DND-41 (cell line): ENCODE data around the gene GRID1.
A peak's percentile ranks its signal among the peaks of the same experiment; 100 is the strongest.

ENCODE experiments used
- ATAC-seq: fragments of 200-7000 bp; cut with Tn5 transposase; 3 replicates; pipeline ENCODE4 v1.9.1; 2021; ENCODE audit warnings: low read depth; ENCODE audit not compliant: insufficient read depth
- DNase-seq: peaks from one replicate; pipeline ENCODE4 v3.0.0-alpha.2; 2020
- H2AFZ ChIP-seq: 2 replicates; pipeline ENCODE4 v1.6.0; 2012; ENCODE audit warnings: low read depth, low read length
- H3K27ac ChIP-seq: 2 replicates; pipeline ENCODE4 v1.5.1; 2012; ENCODE audit warnings: low read length, inconsistent platforms
- H3K27me3 ChIP-seq: fragments of 200-600 bp; sonication (generic); 2 replicates; pipeline ENCODE4 v1.6.0; 2012; ENCODE audit warnings: low read length, mild to moderate bottlenecking, inconsistent platforms; ENCODE audit not compliant: insufficient read depth, poor library complexity
- H3K36me3 ChIP-seq: 2 replicates; pipeline ENCODE4 v1.5.1; 2012; ENCODE audit warnings: low read length, inconsistent platforms; ENCODE audit not compliant: insufficient read depth
- H3K4me1 ChIP-seq: 2 replicates; pipeline ENCODE4 v1.5.1; 2012; ENCODE audit warnings: mild to moderate bottlenecking, low read length; ENCODE audit not compliant: insufficient read depth
- H3K4me2 ChIP-seq: 2 replicates; pipeline ENCODE4 v1.6.0; 2012; ENCODE audit warnings: mild to moderate bottlenecking, moderate library complexity, low read length, inconsistent platforms; ENCODE audit not compliant: insufficient read depth
- H3K4me3 ChIP-seq, 2 experiments: fragments of 200-600 bp in 1 of 2; shearing (Covaris generic) in 1 of 2; 2 replicates each; pipeline ENCODE4 v1.5.1; 2012 to 2016; ENCODE audit warnings: inconsistent platforms in 2 of 2, low read length in 2 of 2, mild to moderate bottlenecking in 2 of 2, low read depth in 1 of 2, moderate library complexity in 1 of 2
- H3K79me2 ChIP-seq: 2 replicates; pipeline ENCODE4 v1.6.0; 2012; ENCODE audit warnings: low read length, inconsistent platforms; ENCODE audit not compliant: insufficient read depth
- H3K9ac ChIP-seq: 2 replicates; pipeline ENCODE4 v1.6.0; 2012; ENCODE audit warnings: low read depth, mild to moderate bottlenecking, inconsistent platforms, low read length, moderate library complexity
- H3K9me3 ChIP-seq: 2 replicates; pipeline ENCODE4 v1.5.1; 2012; ENCODE audit warnings: low read length, moderate library complexity, mild to moderate bottlenecking, inconsistent platforms; ENCODE audit not compliant: insufficient read depth, severe bottlenecking
- H4K20me1 ChIP-seq: 2 replicates; pipeline ENCODE4 v1.6.0; 2012; ENCODE audit warnings: low read length; ENCODE audit not compliant: insufficient read depth
- EZH2 ChIP-seq: IDR thresholded peaks from 3 replicates; pipeline ENCODE4 v1.6.1; 2012; ENCODE audit warnings: borderline replicate concordance, low read depth, mild to moderate bottlenecking, moderate library complexity, low read length, inconsistent platforms; ENCODE audit not compliant: severe bottlenecking
- TF ChIP-seq, protein P1 (sequence below): IDR thresholded peaks from 2 replicates; pipeline ENCODE4 v1.5.1; 2012; ENCODE audit warnings: borderline replicate concordance, low read length, moderate library complexity, mild to moderate bottlenecking; ENCODE audit not compliant: poor library complexity, severe bottlenecking; ENCODE audit errors: extremely low read depth

Gene GRID1

GRCh38 chr10:85617751-85618546 lies 748.6 kb downstream of the GRID1 start:
- Histone ChIP-seq H3K9ac (no peak overlapping the region), H3K36me3 (no peaks in the 10 kb centered on the region), H3K4me1 (peaks cover 28% of the 10 kb centered on the region), H3K27ac (no peak overlapping the region), H3K4me3 (no peak overlapping the region), H3K27me3 (no peaks in the 10 kb centered on the region), H3K79me2 (no peaks in the 10 kb centered on the region), H4K20me1 (no peaks in the 10 kb centered on the region), H3K9me3 (no peaks in the 10 kb centered on the region), H3K4me2 (no peak overlapping the region), H2AFZ (no peak overlapping the region)
- no peak for TF ChIP-seq EZH2
- TF ChIP-seq, protein P1, sequence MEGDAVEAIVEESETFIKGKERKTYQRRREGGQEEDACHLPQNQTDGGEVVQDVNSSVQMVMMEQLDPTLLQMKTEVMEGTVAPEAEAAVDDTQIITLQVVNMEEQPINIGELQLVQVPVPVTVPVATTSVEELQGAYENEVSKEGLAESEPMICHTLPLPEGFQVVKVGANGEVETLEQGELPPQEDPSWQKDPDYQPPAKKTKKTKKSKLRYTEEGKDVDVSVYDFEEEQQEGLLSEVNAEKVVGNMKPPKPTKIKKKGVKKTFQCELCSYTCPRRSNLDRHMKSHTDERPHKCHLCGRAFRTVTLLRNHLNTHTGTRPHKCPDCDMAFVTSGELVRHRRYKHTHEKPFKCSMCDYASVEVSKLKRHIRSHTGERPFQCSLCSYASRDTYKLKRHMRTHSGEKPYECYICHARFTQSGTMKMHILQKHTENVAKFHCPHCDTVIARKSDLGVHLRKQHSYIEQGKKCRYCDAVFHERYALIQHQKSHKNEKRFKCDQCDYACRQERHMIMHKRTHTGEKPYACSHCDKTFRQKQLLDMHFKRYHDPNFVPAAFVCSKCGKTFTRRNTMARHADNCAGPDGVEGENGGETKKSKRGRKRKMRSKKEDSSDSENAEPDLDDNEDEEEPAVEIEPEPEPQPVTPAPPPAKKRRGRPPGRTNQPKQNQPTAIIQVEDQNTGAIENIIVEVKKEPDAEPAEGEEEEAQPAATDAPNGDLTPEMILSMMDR, result no peak
- ATAC-seq, result no peak
- no peak for DNase-seq

DNA sequence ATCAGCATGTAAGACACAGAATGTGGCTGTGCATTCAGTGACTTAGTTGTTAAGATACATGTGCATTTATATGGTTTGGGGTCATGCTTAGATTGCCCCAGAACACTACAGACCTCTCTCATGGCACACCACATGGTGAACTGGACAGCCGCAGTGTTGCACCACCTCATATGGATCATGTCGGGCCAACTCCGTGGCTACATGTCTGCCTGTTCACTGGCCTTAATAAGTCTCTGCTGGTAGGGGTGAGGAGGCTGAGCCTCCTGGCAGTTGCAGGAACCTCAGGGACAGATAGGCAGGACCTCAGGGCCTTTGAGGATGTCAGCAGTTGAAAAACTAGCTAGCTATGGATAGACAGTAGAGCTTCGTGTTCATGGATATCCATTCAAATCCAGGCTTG lies 751.0 kb downstream of the GRID1 start:
- H3K4me3 ChIP-seq, result no peak overlapping the region
- H4K20me1 ChIP-seq, result no peaks in the 10 kb centered on the region
- DNase-seq (no peak), ATAC-seq (no peak)
- no peak overlapping the region for H3K27ac ChIP-seq
- H3K4me2 ChIP-seq, result no peak overlapping the region
- H3K4me1 ChIP-seq, result peaks cover 45% of the 10 kb centered on the region
- no peak overlapping the region for H3K9ac ChIP-seq
- H3K9me3 ChIP-seq, result no peaks in the 10 kb centered on the region
- TF ChIP-seq, protein P1, result no peak
- TF ChIP-seq EZH2, result no peak
- no peaks in the 10 kb centered on the region for H3K79me2 ChIP-seq
- H2AFZ ChIP-seq, result no peak overlapping the region
- no peaks in the 10 kb centered on the region for H3K27me3 ChIP-seq
- H3K36me3 ChIP-seq, result no peaks in the 10 kb centered on the region

DNA sequence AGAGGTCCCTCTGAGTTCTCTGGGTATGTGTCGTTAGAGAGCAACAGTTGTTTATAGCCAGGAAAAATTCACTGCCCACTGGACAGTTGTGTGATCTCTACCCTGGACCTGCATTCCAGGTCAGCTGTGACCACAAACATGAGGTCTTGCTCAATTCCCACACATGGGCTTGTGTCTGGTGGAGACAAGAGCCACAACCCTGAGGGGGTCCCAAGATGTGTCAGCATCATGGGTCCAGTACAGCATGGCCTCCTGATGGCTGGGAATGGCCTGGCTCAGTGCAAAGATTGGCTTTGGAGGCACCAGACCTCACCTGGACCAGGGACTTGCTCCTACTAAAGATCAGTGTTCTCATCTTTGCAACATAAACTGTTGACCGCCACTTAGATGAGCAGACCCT lies 751.6 kb downstream of the GRID1 start:
- H3K36me3 ChIP-seq, result no peaks in the 10 kb centered on the region
- H3K27me3 ChIP-seq, result no peaks in the 10 kb centered on the region
- H2AFZ ChIP-seq, result no peak overlapping the region
- H3K79me2 ChIP-seq, result no peaks in the 10 kb centered on the region
- no peak overlapping the region for H3K9ac ChIP-seq
- DNase-seq, result no peak
- peaks cover 45% of the 10 kb centered on the region for H3K4me1 ChIP-seq
- H3K4me3 ChIP-seq, result no peak overlapping the region
- no peaks in the 10 kb centered on the region for H3K9me3 ChIP-seq
- TF ChIP-seq EZH2, result no peak
- TF ChIP-seq, protein P1, result no peak
- no peaks in the 10 kb centered on the region for H4K20me1 ChIP-seq
- H3K4me2 ChIP-seq, result peak overlapping the region; percentile 34
- ATAC-seq, result no peak
- H3K27ac ChIP-seq, result peak overlapping the region; percentile 48; the same call in 1 of the 2 replicates
